ENCODE data around the gene ADGRA1. TPM values are rescaled to one million over a fixed set of nuclear protein-coding genes. Genes with fewer than 3 reads are reported as not detected.

The ADGRA1 gene
- total RNA-seq, 2 donors from 2014 or later, result 0.14 to 0.23 TPM

DNA sequence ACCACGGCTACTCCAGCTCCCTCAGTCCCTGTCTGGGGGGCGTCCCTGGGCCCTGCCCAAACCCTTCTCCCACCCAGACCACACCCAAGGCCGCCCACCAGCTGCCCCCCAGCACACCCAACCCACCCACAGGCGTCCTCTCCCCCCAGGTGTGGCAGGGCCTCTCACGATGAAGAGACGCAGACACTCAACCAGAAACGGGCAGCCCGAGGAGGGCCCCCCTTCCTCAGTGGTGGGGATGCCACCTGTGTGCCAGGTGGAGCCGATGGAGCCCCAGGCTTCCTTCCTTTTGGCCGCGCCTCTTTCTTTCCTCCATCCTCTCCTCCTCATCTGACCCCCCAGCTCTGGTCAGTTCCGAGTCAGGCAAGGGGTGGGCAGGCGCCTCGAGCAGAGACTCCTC lies 28.7 kb downstream of the ADGRA1 start:
- intact Hi-C loops (cut with DNase I), result no loop called here
- 65% methylated on average over 14 of the region's 14 CpGs for WGBS
- no peak overlapping the region for H3K4me3 ChIP-seq
- H3K27me3 ChIP-seq (replicated peaks; ENCODE audit: insufficient read depth), result no peaks in the 10 kb centered on the region
- no peaks in the 10 kb centered on the region for H3K4me1 ChIP-seq (replicated peaks)
- DNase-seq (ENCODE audit: low spot score), result no peak
- TF ChIP-seq POLR2AphosphoS5 (IDR thresholded peaks at IDR 0.05) (no peak), POLR2A (IDR thresholded peaks at IDR 0.05) (no peak)
- TF ChIP-seq, protein P1, sequence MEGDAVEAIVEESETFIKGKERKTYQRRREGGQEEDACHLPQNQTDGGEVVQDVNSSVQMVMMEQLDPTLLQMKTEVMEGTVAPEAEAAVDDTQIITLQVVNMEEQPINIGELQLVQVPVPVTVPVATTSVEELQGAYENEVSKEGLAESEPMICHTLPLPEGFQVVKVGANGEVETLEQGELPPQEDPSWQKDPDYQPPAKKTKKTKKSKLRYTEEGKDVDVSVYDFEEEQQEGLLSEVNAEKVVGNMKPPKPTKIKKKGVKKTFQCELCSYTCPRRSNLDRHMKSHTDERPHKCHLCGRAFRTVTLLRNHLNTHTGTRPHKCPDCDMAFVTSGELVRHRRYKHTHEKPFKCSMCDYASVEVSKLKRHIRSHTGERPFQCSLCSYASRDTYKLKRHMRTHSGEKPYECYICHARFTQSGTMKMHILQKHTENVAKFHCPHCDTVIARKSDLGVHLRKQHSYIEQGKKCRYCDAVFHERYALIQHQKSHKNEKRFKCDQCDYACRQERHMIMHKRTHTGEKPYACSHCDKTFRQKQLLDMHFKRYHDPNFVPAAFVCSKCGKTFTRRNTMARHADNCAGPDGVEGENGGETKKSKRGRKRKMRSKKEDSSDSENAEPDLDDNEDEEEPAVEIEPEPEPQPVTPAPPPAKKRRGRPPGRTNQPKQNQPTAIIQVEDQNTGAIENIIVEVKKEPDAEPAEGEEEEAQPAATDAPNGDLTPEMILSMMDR (IDR thresholded peaks at IDR 0.05), result no peak
- H3K36me3 ChIP-seq, result no peaks in the 10 kb centered on the region
- H3K9me3 ChIP-seq, result no peaks in the 10 kb centered on the region
- no peak overlapping the region for H3K27ac ChIP-seq

DNA sequence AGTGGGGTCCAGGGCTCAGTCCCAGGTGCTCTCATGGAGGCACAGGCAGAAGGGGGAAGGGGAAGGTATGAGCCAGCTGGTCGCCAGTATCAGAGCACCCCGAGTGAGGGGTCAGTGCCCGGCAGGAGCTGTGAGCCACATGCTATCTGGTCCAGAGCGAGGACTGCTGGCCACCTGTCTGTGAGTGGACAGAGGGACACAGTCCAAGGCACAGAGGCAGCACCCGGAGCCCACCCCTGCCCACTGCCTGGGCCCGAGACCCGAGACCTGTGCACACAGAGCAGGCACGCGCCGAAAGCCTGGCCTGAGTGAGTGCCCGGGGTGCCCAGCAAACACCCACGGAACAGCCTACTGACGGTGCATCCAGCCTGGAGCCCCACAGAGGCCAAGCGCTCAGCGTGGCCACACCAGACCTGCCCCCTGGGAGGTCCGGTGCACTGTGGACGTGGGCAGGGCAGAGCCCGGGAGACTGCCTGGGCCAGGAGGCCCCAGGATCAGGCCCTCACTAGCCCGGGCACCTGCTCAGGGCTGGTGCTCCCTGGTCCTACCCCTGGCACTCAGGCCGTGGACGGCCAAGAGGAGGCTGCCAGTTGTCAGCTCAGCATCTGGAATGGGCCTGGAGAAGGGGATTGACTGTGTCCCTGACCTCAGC lies 29.4 kb downstream of the ADGRA1 start:
- 93% methylated on average over 21 of the region's 21 CpGs for WGBS
- TF ChIP-seq POLR2AphosphoS5 (IDR thresholded peaks at IDR 0.05), result no peak
- no peak for TF ChIP-seq POLR2A (IDR thresholded peaks at IDR 0.05)
- TF ChIP-seq, protein P1 (IDR thresholded peaks at IDR 0.05), result no peak
- DNase-seq (ENCODE audit: low spot score), result no peak

DNA sequence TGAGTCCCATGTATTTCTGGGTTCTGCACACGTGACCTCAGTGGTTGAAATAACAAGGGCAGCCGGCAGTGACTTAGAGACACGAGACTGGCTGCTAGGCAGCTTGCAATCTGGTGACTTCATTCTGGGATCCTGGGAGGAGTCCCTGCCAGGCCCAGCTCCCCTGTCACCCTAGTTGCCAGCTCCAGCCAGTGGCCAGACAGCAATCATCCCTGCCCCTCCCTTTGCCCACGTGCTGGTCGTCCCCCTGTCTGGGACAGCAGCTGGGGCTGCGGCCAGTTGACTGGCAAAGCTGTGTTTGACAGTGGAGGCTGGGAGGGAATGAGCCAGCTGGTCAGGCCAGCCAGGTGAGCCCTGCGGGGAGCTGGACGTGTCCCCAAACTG lies 30.0 kb downstream of the ADGRA1 start:
- Histone ChIP-seq H3K27me3 (replicated peaks; ENCODE audit: insufficient read depth) (no peaks in the 10 kb centered on the region), H3K36me3 (no peaks in the 10 kb centered on the region), H3K9me3 (no peaks in the 10 kb centered on the region), H3K4me1 (replicated peaks) (no peaks in the 10 kb centered on the region), H3K27ac (no peak overlapping the region), H3K4me3 (no peak overlapping the region)
- WGBS, result 54% methylated on average over 8 of the region's 8 CpGs
- TF ChIP-seq POLR2AphosphoS5 (IDR thresholded peaks at IDR 0.05) (no peak), POLR2A (IDR thresholded peaks at IDR 0.05) (no peak)
- TF ChIP-seq, protein P1 (IDR thresholded peaks at IDR 0.05), result no peak
- intact Hi-C loops (cut with DNase I), result no loop called here
- DNase-seq (ENCODE audit: low spot score), result no peak

More for the DNA sequence above, 29.4 kb downstream of the ADGRA1 start:
- no peak overlapping the region for H3K27ac ChIP-seq
- H3K27me3 ChIP-seq (replicated peaks; ENCODE audit: insufficient read depth), result no peaks in the 10 kb centered on the region
- H3K4me1 ChIP-seq (replicated peaks), result no peaks in the 10 kb centered on the region
- no peak overlapping the region for H3K4me3 ChIP-seq
- intact Hi-C loops (cut with DNase I), result no loop called here
- no peaks in the 10 kb centered on the region for H3K9me3 ChIP-seq
- H3K36me3 ChIP-seq, result no peaks in the 10 kb centered on the region

DNA sequence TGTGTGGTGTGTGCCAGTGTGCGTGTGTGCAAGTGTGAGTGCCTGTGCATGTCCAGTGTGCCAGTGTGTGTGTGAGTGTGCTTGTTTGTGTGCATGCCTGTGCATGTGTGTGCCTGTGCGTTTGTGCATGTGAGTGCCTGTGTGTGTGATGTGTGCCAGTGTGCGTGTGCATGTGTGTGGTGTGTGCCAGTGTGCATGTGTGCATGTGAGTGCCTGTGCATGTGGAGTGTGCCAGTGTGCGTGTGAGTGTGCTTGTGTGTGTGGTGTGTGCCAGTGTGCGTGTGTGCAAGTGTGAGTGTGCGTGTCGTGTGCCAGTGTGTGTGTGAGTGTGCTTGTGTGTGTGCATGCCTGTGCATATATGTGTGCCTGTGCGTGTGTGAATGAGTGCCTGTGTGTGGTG lies 33.8 kb downstream of the ADGRA1 start:
- H3K9me3 ChIP-seq, result no peaks in the 10 kb centered on the region
- DNase-seq (ENCODE audit: low spot score), result no peak
- intact Hi-C loops (cut with DNase I), result loop anchor here (10.0 kb wide), 1 partner anchor 287 kb away; no protein-coding TSS in a partner anchor
- no peaks in the 10 kb centered on the region for H3K36me3 ChIP-seq
- no peaks in the 10 kb centered on the region for H3K4me1 ChIP-seq (replicated peaks)
- WGBS, result 95% methylated on average over 8 of the region's 8 CpGs
- TF ChIP-seq POLR2AphosphoS5 (IDR thresholded peaks at IDR 0.05), result no peak
- TF ChIP-seq, protein P1 (IDR thresholded peaks at IDR 0.05), result no peak
- TF ChIP-seq POLR2A (IDR thresholded peaks at IDR 0.05), result no peak
- no peak overlapping the region for H3K27ac ChIP-seq
- no peak overlapping the region for H3K4me3 ChIP-seq
- no peaks in the 10 kb centered on the region for H3K27me3 ChIP-seq (replicated peaks; ENCODE audit: insufficient read depth)

Measured in prostate gland (tissue), 2 donors.